Hematopoietic multipotent progenitor cell treated with erythropoietin and hydrocortisone succinate and interleukin-3 and kit ligand, for 4 days (in vitro differentiated cells): ENCODE data around the gene DNAH9.
A peak's percentile ranks its signal among the peaks of the same experiment; 100 is the strongest.

ENCODE experiments used
- DNase-seq: peaks from one replicate; pipeline ENCODE4 v3.0.0-alpha.2; 2015

Gene DNAH9

DNA sequence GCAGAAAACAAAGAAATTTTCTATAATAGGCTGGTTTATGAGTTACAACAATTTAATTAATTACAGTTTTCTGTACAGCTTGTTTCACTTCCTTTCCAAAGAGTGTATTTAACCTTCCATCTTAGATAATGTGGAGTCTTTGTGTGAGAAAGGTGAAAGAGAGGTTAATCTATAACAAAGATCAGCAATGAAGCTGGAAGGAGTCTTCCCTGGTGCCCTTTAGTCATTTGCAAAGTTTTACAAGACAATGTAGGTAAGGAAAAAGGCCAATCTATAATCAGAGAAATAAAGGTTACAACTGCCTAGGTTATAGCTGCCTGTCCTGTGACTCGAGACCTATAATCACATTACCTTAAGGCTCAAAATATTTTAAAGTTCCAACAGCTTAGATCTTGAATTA is 257.0 kb downstream of the DNAH9 start:
- no peak for DNase-seq

DNA sequence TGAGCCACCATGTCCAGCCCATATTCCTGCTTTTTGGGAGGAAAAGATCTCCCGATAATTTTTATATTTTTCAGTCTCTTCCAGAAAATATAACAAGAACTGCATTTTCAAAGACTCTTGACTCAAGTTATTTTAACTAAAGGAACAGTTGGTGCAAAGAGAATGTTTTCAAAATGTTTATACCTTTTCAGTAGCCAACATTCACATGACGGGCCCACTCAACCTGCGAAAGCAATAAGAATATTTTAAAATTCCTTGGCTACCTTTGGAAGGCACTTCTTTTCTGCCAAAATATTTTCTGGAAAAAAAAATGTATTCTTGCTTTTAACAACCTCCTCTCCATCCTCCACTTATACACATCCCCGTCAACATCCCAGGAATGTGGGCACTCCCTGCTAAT is 258.7 kb downstream of the DNAH9 start:
- DNase-seq = no peak

DNA sequence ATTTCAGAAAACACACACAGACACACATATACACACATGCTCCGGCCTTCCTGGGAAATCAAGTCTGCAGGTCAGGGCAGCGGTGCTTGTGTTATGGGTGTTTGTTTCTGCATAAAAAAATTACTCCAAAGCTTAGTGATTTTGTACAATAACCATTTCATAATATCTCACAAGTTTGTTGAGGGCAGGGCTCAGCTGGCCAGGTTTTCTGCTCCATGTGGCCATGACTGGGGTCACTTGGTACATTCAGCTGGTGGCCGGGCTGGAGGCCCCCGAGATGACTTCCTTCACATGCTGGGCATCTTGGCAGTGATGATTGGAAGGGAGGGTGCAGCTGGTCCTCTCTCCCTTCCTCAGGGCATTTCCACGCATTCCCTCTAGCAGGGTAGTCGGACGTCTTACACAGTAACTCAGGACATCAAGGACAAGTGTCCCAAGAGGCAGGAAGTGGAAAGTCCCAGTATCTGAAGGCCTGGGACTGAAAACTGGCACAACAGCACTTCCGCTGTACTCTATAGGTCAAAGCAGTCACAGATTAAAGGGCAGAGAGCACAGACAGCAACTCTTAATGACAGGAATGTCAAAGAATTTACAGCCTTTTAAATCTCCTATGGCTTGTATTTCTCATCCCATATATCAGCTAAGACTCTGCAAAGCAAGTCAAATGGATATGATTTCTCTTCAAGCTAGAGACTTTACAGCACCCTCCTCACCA is 271.6 kb downstream of the DNAH9 start:
- no peak for DNase-seq

GRCh38 chr17:11871773-11872172 is 273.5 kb downstream of the DNAH9 start:
- DNase-seq = peak; percentile 1

DNA sequence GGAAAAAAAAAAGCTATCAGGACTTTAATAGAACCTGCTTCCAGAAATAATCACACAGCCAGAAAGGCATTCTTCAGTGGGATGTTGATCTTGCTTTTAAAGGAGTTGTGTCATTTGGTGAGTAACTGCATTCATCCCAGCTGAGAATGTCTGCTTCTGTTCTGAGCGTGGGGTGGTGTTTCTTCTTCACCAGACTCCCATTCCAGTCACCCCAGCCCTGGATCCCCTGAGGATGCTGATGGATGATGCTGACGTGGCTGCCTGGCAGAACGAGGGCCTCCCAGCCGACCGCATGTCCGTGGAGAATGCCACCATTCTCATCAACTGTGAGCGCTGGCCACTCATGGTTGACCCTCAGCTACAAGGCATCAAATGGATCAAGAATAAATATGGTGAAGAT is 276.5 kb downstream of the DNAH9 start:
- no peak for DNase-seq

GRCh38 chr17:11880714-11881113 is 282.4 kb downstream of the DNAH9 start:
- peak; percentile 41 for DNase-seq

- no peak for DNase-seq
Observed at GRCh38 chr17:11882716-11883115, 284.4 kb downstream of the DNAH9 start.

DNA sequence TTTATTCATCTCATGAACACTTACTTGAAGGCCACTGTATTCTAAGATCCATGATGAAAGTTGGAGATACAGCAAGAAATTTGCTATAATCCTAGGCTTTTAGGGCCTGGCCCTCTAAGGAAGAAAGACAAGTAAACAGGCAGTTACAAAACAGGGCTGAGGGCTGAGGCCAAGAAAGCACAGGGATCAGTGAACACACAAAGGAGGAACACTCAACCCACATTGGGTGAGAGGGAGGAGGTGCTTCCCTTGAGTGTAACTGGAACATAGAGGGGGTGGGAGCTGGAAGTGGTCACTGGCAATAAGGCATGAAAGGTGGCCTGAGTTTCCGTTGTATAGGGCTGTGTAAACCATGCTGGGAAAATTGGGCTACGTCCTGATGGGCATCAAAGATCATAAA is 286.8 kb downstream of the DNAH9 start:
- DNase-seq = no peak

GRCh38 chr17:11889266-11889665 is 291.0 kb downstream of the DNAH9 start:
- DNase-seq = no peak

DNA sequence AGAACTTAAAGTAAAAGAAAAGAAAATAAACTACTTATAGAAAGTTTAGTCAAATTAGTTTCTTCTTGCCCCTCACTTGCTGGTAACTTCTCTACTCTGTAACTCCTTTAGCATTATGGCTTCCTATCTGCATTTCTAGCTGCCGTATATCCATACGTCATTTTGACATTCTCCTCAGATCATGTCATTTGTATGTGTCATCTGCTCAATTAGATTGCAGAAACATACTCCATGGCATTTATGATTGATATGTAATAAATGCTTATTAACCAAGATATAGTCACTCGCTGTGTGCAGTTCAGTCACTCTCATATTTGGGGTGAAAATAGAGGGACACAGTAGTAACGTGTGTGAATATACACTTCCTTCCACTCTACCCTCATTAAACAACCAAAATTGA is 295.6 kb downstream of the DNAH9 start:
- no peak for DNase-seq

DNA sequence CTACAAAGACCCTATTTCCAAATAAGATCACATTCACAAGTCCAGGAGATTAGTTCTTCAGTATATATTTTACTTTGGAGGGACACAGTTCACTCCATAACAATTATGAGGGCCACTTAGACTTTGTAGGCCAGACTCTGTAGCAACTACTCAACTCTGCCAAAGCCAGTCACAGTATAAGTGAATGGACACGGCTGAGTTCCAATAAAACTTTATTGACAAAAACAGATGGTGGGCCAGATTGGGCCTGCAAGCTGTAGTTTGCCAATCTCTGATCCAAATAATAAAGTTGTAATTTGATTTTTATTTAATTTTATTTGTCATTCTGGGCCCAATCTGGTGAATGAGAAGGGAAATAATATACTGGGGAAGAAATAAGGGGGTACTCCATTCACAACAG is 297.9 kb downstream of the DNAH9 start:
- DNase-seq = no peak

DNA sequence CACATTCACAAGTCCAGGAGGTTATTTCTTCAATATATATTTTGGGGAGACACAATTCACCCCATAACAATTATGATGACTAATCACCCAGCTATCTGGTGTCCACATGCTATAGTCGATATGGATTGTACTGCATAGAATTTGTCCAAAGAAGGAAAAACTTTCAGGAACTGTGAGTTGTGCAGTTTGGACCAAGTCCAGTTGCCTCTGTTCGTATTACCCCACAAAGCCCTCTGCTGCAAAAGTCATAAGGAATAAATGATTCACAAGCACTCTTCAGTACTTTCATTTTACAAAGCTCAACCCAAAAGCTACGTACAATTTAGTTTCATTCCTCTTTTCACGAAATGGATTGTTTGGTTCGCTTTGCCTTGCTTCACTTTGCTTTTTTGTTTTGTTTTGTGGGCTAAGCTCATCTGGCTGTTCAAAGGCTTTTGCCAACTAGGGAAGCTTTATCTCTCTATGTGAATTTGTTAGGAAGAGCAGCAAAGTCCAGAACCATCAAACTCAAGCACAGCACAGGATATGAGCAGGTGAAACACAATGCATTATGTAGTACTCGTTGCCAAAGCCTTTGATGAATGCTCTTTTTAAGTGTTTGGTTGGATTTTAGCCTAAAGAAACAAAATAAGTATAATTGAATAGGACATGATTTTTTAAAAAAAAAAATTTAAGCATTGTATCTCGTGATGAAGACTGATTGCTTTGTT is 300.4 kb downstream of the DNAH9 start:
- no peak for DNase-seq

DNA sequence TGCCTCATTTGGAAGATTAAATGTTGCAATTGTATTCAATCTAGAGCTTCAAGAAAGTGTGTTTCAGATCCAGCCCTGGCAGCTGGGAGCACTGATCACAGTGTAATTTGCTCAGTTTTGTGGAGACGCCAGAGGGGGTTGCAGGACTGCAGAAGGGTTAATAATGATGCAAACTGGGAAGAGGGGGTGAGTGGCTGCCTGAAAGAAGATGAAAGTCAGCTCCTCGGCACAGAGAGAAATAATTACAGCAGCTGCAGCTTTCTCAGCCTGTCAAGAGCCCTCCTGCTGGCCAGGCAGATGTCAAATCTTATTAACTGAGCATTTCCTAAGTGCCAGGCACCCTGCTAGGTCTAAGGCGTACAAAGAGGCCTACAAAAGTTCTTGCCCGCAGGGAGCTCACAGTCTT is 301.3 kb downstream of the DNAH9 start:
- DNase-seq = peak; percentile 14

- no peak for DNase-seq
Observed at GRCh38 chr17:11900041-11900476, 301.8 kb downstream of the DNAH9 start.

DNA sequence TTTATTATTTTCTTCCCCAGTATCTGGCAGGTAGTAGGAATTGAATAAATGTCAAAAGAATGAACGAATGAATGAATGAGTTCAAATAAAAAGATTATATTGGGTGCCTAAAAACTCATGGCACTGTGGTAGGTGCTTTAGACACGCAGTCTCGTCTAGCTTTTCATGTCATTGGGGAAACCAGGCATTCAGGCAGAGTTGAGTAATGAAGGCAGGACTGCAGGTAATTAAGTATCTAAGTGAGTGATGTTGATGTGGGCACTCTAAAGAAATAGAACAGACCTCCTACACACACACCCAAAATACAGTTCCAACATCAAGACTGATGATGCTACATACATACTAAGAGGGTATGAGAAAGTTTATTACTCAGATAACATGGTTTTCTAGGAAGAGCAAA is 302.4 kb downstream of the DNAH9 start:
- DNase-seq = no peak

DNA sequence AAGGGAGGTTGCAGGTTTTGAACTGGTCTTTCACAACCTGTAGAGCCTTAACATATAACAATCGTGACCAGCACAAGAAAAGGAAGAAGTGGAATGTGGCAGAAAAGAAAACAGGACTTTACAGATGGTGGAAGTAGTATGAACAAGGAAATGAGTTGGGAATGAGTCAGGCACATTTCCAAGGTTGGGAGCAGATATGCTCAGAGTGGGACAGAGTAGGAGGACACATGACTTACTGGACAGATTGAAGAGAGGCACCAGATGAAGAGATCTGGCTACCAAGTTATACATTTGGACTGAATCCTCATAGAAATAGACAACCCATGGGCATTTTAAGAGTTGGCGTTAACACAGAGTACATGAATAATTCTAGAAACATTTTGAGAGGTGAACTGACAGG is 303.7 kb downstream of the DNAH9 start:
- no peak for DNase-seq

GRCh38 chr17:11908711-11909146 is 310.5 kb downstream of the DNAH9 start:
- DNase-seq = peak; percentile 95

DNA sequence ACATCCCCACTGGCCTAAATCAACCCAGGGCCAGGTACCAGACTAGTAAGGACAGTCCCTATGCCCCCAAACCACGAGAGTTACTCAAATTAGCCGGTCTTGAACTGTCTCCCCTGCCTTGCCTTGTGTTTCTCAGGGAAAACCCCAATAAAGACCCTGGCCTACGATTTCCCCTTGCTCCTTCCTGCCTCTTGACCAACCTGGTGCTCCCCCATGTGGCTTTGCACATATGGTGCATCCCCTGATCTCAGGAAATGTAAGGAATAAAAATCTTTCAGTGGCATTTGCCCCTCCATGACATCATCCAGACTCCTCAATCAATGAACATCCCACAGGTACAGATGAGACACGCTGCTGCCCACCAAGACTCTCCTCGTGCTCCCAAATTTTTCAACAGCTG is 311.1 kb downstream of the DNAH9 start:
- DNase-seq = peak; percentile 12

GRCh38 chr17:11916091-11916490 is 317.8 kb downstream of the DNAH9 start:
- peak; percentile 4 for DNase-seq

DNA sequence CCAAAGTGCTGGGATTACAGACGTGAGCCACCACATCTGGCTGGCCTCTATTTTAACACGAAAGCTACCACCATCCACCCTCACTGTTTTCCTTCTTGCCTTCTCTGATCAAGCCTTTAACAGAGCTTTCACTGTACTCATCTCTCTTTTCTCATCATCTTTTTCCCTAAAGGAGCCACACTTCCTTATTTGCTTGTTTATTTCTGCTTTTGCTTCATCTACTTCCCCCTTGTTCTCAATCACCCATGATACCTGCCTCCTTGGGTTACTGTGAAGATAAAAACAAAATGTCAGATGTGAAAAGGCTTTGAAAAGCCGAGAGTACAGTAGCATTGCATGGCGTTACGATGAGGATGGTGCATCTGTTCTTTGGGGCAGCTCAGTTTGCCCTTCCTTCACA is 319.1 kb downstream of the DNAH9 start:
- DNase-seq = no peak

GRCh38 chr17:11921296-11921695 is 323.0 kb downstream of the DNAH9 start:
- no peak for DNase-seq

- peak; percentile 46 for DNase-seq
Observed at GRCh38 chr17:11922638-11923037, 324.4 kb downstream of the DNAH9 start.

DNA sequence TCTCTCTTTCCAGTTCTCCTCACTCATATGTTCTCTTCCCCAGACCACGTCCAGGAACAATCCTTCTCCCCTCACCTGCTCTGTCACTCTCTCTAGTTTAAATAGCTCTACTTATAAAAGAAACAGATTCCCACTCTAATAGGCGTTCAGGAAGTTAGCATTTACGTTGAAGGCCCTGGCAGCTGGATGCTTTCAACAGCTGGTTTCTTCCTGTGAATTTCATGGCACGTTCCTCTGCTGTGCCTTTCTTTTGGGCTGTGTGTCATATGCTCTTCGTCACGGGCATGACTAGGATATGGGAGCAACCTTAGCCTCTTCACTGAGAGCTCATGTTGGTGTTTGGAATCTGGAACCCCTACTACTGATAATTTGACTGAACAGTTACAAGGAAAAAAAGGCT is 325.8 kb downstream of the DNAH9 start:
- DNase-seq = no peak

- no peak for DNase-seq
Observed at GRCh38 chr17:11925262-11926021, 327.2 kb downstream of the DNAH9 start.
